HUES64 (cell line): ENCODE measurements around the gene SOX15.

ENCODE experiments used
- H3K27ac ChIP-seq: 2 replicates; pipeline ENCODE4 v1.7.0; 2013; ENCODE audit warnings: low read depth, low read length, inconsistent platforms
- H3K27me3 ChIP-seq: 2 replicates; pipeline ENCODE4 v1.6.1; 2013; ENCODE audit warnings: mild to moderate bottlenecking, low read length; ENCODE audit not compliant: insufficient read depth
- H3K36me3 ChIP-seq: 2 replicates; pipeline ENCODE4 v1.6.1; 2013; ENCODE audit warnings: mild to moderate bottlenecking, low read length; ENCODE audit not compliant: insufficient read depth
- H3K4me1 ChIP-seq: 2 replicates; pipeline ENCODE4 v1.6.1; 2013; ENCODE audit warnings: mild to moderate bottlenecking, low read length, moderate library complexity; ENCODE audit not compliant: insufficient read depth
- H3K4me3 ChIP-seq: 2 replicates; pipeline ENCODE4 v1.5.1; 2013; ENCODE audit warnings: mild to moderate bottlenecking, low read length, moderate library complexity
- H3K9ac ChIP-seq: 2 replicates; pipeline ENCODE4 v1.6.1; 2013; ENCODE audit warnings: mild to moderate bottlenecking, low read depth, low read length
- H3K9me3 ChIP-seq: 2 replicates; pipeline ENCODE4 v1.6.1; 2013; ENCODE audit warnings: low read depth, low read length; ENCODE audit not compliant: insufficient read depth
- WGBS: fragments of 150-250, 120-280 bp; methylation state at CpG from one replicate; pipeline ENCODE4 v1.1.7; 2013; ENCODE audit warnings: missing lambda C conversion rate; 5-methylcytosine and 5-hydroxymethylcytosine counted together

SOX15 gene

GRCh38 chr17:7574176-7574953 lies 15.5 kb downstream of the SOX15 start:
- Histone ChIP-seq H3K27me3 (no peaks in the 10 kb centered on the region), H3K4me3 (peak overlapping the region; percentile 97), H3K27ac (peak overlapping the region; percentile 99), H3K9ac (peak overlapping the region; percentile 100), H3K36me3 (peaks cover 75% of the 10 kb centered on the region), H3K4me1 (peaks cover 20% of the 10 kb centered on the region), H3K9me3 (no peaks in the 10 kb centered on the region)
- WGBS: 41% methylated on average over 14 of the region's 15 CpGs

GRCh38 chr17:7573324-7574080 lies 16.4 kb downstream of the SOX15 start:
- Histone ChIP-seq H3K4me3 (peak overlapping the region; percentile 97), H3K27me3 (no peaks in the 10 kb centered on the region), H3K9me3 (no peaks in the 10 kb centered on the region), H3K36me3 (peaks cover 77% of the 10 kb centered on the region), H3K27ac (peak overlapping the region; percentile 99), H3K9ac (peak overlapping the region; percentile 100), H3K4me1 (peaks cover 20% of the 10 kb centered on the region)
- under 1% methylated on average over 71 of the region's 71 CpGs for WGBS

- peaks cover 72% of the 10 kb centered on the region for H3K36me3 ChIP-seq
- H3K9me3 ChIP-seq: no peaks in the 10 kb centered on the region
- WGBS: under 1% methylated on average over 73 of the region's 73 CpGs
- peaks cover 20% of the 10 kb centered on the region for H3K4me1 ChIP-seq
- H3K9ac ChIP-seq: peak overlapping the region; percentile 100
- no peaks in the 10 kb centered on the region for H3K27me3 ChIP-seq
- peak overlapping the region; percentile 99 for H3K27ac ChIP-seq
- peak overlapping the region; percentile 97 for H3K4me3 ChIP-seq
These were observed 17.1 kb downstream of the SOX15 start for GRCh38 chr17:7572588-7573323.

DNA sequence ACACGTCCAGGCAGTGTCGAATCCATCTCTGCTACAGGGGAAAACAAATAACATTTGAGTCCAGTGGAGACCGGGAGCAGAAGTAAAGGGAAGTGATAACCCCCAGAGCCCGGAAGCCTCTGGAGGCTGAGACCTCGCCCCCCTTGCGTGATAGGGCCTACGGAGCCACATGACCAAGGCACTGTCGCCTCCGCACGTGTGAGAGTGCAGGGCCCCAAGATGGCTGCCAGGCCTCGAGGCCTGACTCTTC lies 17.6 kb downstream of the SOX15 start:
- Histone ChIP-seq H3K4me3 (peak overlapping the region; percentile 60), H3K4me1 (peaks cover 20% of the 10 kb centered on the region), H3K36me3 (peaks cover 72% of the 10 kb centered on the region), H3K9me3 (no peaks in the 10 kb centered on the region), H3K9ac (peak overlapping the region; percentile 70), H3K27me3 (no peaks in the 10 kb centered on the region), H3K27ac (peak overlapping the region; percentile 67)
- WGBS: under 1% methylated on average over 11 of the region's 11 CpGs

- Histone ChIP-seq H3K9me3 (no peaks in the 10 kb centered on the region), H3K4me1 (peaks cover 16% of the 10 kb centered on the region), H3K36me3 (peaks cover 72% of the 10 kb centered on the region), H3K27me3 (no peaks in the 10 kb centered on the region), H3K9ac (no peak overlapping the region), H3K27ac (no peak overlapping the region), H3K4me3 (no peak overlapping the region)
- WGBS: 95% methylated on average over 10 of the region's 10 CpGs
These were observed 19.5 kb downstream of the SOX15 start for GRCh38 chr17:7570351-7570750.

- no peaks in the 10 kb centered on the region for H3K27me3 ChIP-seq
- H3K4me3 ChIP-seq: no peak overlapping the region
- peaks cover 8% of the 10 kb centered on the region for H3K4me1 ChIP-seq
- no peak overlapping the region for H3K27ac ChIP-seq
- H3K9me3 ChIP-seq: no peaks in the 10 kb centered on the region
- 97% methylated on average over 5 of the region's 5 CpGs for WGBS
- H3K36me3 ChIP-seq: peaks cover 72% of the 10 kb centered on the region
- H3K9ac ChIP-seq: no peak overlapping the region
These were observed 20.3 kb downstream of the SOX15 start for GRCh38 chr17:7569571-7569970.

DNA sequence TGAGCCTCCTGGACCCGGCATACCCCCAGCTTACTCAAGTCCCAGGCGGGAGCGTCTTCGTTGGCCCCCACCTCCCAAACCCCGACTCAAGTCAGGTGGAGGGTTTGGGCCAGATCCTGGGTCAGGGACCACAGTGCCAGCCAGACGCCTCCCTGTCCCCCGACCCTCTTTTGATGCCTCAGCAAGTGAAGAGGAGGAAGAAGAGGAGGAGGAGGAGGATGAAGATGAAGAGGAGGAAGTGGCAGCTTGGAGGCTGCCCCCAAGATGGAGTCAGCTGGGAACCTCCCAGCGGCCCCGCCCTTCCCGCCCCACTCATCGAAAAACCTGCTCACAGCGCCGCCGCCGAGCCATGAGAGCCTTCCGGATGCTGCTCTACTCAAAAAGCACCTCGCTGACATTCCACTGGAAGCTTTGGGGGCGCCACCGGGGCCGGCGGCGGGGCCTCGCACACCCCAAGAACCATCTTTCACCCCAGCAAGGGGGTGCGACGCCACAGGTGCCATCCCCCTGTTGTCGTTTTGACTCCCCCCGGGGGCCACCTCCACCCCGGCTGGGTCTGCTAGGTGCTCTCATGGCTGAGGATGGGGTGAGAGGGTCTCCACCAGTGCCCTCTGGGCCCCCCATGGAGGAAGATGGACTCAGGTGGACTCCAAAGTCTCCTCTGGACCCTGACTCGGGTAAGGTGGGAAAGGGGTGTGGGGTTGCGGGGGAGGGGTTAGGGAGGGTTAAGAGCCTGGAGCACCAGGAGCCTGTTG lies 26.6 kb downstream of the SOX15 start:
- Histone ChIP-seq H3K9me3 (no peaks in the 10 kb centered on the region), H3K4me3 (peak overlapping the region; percentile 70), H3K9ac (no peak overlapping the region), H3K4me1 (peaks cover 26% of the 10 kb centered on the region), H3K27me3 (no peaks in the 10 kb centered on the region), H3K36me3 (peaks cover 42% of the 10 kb centered on the region), H3K27ac (no peak overlapping the region; the same call in 1 of the 2 replicates)
- WGBS: 94% methylated on average over 30 of the region's 30 CpGs

GRCh38 chr17:7562208-7562605 lies 27.7 kb downstream of the SOX15 start:
- peak overlapping the region; percentile 71; the same call in 1 of the 2 replicates for H3K27ac ChIP-seq
- peaks cover 35% of the 10 kb centered on the region for H3K36me3 ChIP-seq
- H3K4me1 ChIP-seq: peaks cover 37% of the 10 kb centered on the region
- peak overlapping the region; percentile 82 for H3K9ac ChIP-seq
- 1% methylated on average over 28 of the region's 28 CpGs for WGBS
- H3K4me3 ChIP-seq: peak overlapping the region; percentile 70
- H3K9me3 ChIP-seq: no peaks in the 10 kb centered on the region
- no peaks in the 10 kb centered on the region for H3K27me3 ChIP-seq

GRCh38 chr17:7561589-7562207 lies 28.2 kb downstream of the SOX15 start, which contains the start of gene SENP3:
TSS of gene SENP3 (plus strand) at chr17:7561919. CDS start at chr17:7563077, 1,158 bp downstream.
- peak within 1 kb of the TSS; percentile 82 for H3K9ac ChIP-seq
- H3K4me3 ChIP-seq: peak within 1 kb of the TSS; percentile 70
- H3K27me3 ChIP-seq: no peaks in the 10 kb centered on the region
- no peaks in the 10 kb centered on the region for H3K9me3 ChIP-seq
- H3K4me1 ChIP-seq: peaks cover 38% of the 10 kb centered on the region
- peaks cover 30% of the 10 kb centered on the region for H3K36me3 ChIP-seq
- peak within 1 kb of the TSS; percentile 84 for H3K27ac ChIP-seq
- under 1% methylated on average over 82 of the region's 82 CpGs for WGBS

DNA sequence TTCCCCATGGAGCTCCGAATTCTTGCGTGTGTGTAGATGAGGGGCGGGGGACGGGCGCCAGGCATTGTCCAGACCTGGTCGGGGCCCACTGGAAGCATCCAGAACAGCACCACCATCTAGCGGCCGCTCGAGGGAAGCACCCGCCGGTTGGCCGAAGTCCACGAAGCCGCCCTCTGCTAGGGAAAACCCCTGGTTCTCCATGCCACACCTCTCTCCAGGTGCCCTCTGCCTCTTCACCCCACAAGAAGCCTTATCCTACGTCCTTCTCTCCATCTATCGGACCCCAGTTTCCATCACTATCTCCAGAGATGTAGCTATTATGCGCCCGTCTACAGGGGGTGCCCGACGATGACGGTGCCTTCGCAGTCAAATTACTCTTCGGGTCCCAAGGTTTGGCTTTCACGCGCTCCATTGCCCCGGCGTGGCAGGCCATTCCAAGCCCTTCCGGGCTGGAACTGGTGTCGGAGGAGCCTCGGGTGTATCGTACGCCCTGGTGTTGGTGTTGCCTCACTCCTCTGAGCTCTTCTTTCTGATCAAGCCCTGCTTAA lies 28.8 kb downstream of the SOX15 start:
- Histone ChIP-seq H3K36me3 (peaks cover 24% of the 10 kb centered on the region), H3K9ac (peak overlapping the region; percentile 81), H3K9me3 (no peaks in the 10 kb centered on the region), H3K27me3 (no peaks in the 10 kb centered on the region), H3K4me1 (peaks cover 38% of the 10 kb centered on the region), H3K4me3 (peak overlapping the region; percentile 70), H3K27ac (peak overlapping the region; percentile 84)
- WGBS: under 1% methylated on average over 30 of the region's 32 CpGs
